GM19043 (cell line): ENCODE results near the gene FRRS1L.

ENCODE experiments used
- ATAC-seq: cut with Tn5 transposase; IDR thresholded peaks from one replicate; pipeline ENCODE4 v1.9.1; 2021; ENCODE audit warnings: low read depth; ENCODE audit not compliant: unreplicated experiment

Gene FRRS1L

GRCh38 chr9:109166771-109167601 is at the start of gene FRRS1L:
Gene FRRS1L (minus strand): TSS chr9:109167249. CDS start chr9:109167138, 111 bp downstream.
- no peak for ATAC-seq

- no peak for ATAC-seq
These were observed 47.4 kb upstream of the FRRS1L start for GRCh38 chr9:109214414-109214813.

- no peak for ATAC-seq
These were observed 46.5 kb upstream of the FRRS1L start for GRCh38 chr9:109213285-109214121.

- ATAC-seq: no peak
These were observed 45.7 kb upstream of the FRRS1L start for GRCh38 chr9:109212768-109213167.

GRCh38 chr9:109206670-109207069 is 39.6 kb upstream of the FRRS1L start:
- ATAC-seq: no peak

- ATAC-seq: no peak
These were observed 38.5 kb upstream of the FRRS1L start for GRCh38 chr9:109205526-109205925.

GRCh38 chr9:109203761-109204360 is 36.8 kb upstream of the FRRS1L start:
- no peak for ATAC-seq

GRCh38 chr9:109199676-109200075 is 32.6 kb upstream of the FRRS1L start:
- no peak for ATAC-seq

GRCh38 chr9:109198736-109199382 is 31.8 kb upstream of the FRRS1L start:
- ATAC-seq: no peak

- ATAC-seq: no peak
These were observed 27.0 kb upstream of the FRRS1L start for GRCh38 chr9:109193974-109194556.

GRCh38 chr9:109192732-109193361 is 25.8 kb upstream of the FRRS1L start:
- ATAC-seq: no peak

- ATAC-seq: no peak
These were observed 24.7 kb upstream of the FRRS1L start for GRCh38 chr9:109191746-109192145.

- ATAC-seq: no peak
These were observed 23.1 kb upstream of the FRRS1L start for GRCh38 chr9:109190151-109190550.

GRCh38 chr9:109186857-109187520 is 19.9 kb upstream of the FRRS1L start:
- ATAC-seq: no peak

GRCh38 chr9:109182940-109183798 is 16.1 kb upstream of the FRRS1L start:
- ATAC-seq: no peak

- ATAC-seq: no peak
These were observed 15.5 kb upstream of the FRRS1L start for GRCh38 chr9:109182550-109182939.

- ATAC-seq: peak; percentile 58
These were observed 14.2 kb upstream of the FRRS1L start for GRCh38 chr9:109181284-109181683.

GRCh38 chr9:109179801-109180523 is 12.9 kb upstream of the FRRS1L start:
- ATAC-seq: no peak
